NB4 (cell line): Measurements from ENCODE around the gene EZH2.

Experiments
- DNase-seq: peaks from one replicate; pipeline ENCODE4 v3.0.0; 2010; ENCODE audit warnings: low read depth
- H3K4me3 ChIP-seq: one replicate; pipeline ENCODE4 v1.5.1; 2011; ENCODE audit warnings: mild to moderate bottlenecking, low read depth, low read length, moderate library complexity
- MYC ChIP-seq: IDR thresholded peaks from 2 replicates; pipeline ENCODE4 v1.6.1; 2011; ENCODE audit warnings: low read depth, low read length
- POLR2A ChIP-seq: IDR thresholded peaks from 2 replicates; pipeline ENCODE4 v1.6.1; 2011; ENCODE audit warnings: mild to moderate bottlenecking; ENCODE audit not compliant: insufficient read length; ENCODE audit errors: extremely low read depth
- TF ChIP-seq, protein P1 (sequence below): IDR thresholded peaks from 2 replicates; pipeline ENCODE4 v1.6.1; 2011; ENCODE audit warnings: low read depth, low read length
- TF ChIP-seq, protein P2 (sequence below): IDR thresholded peaks from one replicate; pipeline ENCODE4 v1.5.1; 2012; ENCODE audit warnings: low read depth, low read length

Gene EZH2

DNA sequence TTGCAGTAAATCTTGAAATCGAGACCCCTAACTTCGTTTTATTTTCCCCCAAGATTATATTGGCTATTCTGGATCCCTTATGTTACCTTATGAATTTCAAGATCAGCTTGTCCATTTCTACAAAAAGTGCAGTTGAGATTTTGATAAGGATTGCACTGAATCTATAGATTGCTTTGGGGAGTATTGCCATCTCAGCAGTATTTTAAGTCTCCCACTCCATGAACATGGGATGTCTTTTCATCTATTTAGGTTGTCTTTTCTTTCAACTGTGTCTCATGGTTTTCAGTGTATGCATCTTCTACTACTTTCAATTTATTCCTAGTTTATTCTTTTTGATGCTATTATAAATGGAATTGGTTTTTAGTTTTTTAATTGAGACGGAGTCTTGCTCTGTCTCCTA lies 89.6 kb downstream of the EZH2 start:
- TF ChIP-seq, protein P1, sequence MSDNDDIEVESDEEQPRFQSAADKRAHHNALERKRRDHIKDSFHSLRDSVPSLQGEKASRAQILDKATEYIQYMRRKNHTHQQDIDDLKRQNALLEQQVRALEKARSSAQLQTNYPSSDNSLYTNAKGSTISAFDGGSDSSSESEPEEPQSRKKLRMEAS, result no peak
- no peak for TF ChIP-seq MYC
- TF ChIP-seq, protein P2, sequence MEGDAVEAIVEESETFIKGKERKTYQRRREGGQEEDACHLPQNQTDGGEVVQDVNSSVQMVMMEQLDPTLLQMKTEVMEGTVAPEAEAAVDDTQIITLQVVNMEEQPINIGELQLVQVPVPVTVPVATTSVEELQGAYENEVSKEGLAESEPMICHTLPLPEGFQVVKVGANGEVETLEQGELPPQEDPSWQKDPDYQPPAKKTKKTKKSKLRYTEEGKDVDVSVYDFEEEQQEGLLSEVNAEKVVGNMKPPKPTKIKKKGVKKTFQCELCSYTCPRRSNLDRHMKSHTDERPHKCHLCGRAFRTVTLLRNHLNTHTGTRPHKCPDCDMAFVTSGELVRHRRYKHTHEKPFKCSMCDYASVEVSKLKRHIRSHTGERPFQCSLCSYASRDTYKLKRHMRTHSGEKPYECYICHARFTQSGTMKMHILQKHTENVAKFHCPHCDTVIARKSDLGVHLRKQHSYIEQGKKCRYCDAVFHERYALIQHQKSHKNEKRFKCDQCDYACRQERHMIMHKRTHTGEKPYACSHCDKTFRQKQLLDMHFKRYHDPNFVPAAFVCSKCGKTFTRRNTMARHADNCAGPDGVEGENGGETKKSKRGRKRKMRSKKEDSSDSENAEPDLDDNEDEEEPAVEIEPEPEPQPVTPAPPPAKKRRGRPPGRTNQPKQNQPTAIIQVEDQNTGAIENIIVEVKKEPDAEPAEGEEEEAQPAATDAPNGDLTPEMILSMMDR, result no peak
- no peak for TF ChIP-seq POLR2A
- no peak overlapping the region for H3K4me3 ChIP-seq
- DNase-seq, result no peak

DNA sequence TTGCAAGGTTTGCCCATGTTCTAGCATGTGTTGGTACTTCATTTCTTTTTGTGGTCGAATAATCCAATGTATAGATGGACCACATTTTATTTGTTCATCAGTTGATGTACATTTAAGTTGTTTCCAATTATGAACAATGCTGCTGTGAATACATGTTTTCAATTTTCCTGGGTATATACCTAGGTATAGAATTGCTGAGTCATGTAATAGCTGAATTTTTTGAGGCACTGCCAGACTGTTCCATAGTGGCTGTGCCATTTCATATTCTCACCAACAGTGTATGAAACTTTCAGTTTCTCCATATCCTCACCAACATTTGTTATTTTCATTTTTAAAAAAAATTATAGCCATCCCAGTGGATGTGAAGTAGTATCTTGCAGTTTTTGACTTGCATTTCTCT lies 90.5 kb downstream of the EZH2 start:
- DNase-seq, result no peak
- TF ChIP-seq, protein P1, result no peak
- no peak for TF ChIP-seq MYC
- no peak for TF ChIP-seq POLR2A
- TF ChIP-seq, protein P2, result no peak
- H3K4me3 ChIP-seq, result no peak overlapping the region

DNA sequence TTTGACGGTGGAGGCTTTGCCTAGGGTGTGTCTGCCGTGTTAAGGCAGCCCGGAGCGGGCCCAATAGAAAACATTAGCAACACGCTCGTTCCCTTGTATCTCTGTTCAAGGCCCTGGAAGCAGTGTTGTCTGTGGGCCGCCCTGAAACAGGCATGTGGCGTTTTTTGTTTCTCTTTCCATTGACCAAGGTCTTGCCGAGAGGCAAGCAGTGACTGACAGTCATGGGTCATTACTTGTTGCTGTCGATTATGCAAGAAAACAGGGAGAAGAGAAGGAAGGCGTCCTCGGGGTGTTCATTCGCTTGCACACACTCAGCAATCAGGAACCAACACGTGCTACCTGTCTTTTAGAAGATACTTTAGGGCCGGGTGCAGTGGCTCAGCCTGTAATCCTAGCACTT lies 92.5 kb downstream of the EZH2 start:
- TF ChIP-seq POLR2A (no peak), MYC (no peak)
- TF ChIP-seq, protein P2, result no peak
- TF ChIP-seq, protein P1, result no peak
- no peak overlapping the region for H3K4me3 ChIP-seq
- DNase-seq, result no peak

DNA sequence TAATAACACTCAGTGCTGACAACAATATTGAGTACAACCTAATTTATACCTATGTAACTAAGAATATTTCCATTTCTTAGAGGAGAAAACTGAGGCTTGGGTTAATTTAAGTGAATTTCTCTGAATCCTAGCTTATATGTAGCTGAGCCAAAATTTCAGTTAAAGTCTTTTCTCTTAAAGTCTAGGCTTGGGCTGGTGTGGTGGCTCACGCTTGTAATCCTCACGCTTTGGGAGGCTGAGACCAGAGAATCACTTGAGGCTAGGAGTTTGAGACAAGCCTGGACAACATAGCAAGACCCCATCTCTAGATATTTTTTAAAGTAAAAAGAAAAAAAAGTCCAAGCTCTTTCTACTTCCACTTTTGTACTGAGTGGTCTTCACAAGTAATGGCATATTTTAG lies 93.2 kb downstream of the EZH2 start:
- no peak for TF ChIP-seq MYC
- TF ChIP-seq POLR2A, result no peak
- TF ChIP-seq, protein P2, result no peak
- TF ChIP-seq, protein P1, result no peak
- no peak overlapping the region for H3K4me3 ChIP-seq
- no peak for DNase-seq

DNA sequence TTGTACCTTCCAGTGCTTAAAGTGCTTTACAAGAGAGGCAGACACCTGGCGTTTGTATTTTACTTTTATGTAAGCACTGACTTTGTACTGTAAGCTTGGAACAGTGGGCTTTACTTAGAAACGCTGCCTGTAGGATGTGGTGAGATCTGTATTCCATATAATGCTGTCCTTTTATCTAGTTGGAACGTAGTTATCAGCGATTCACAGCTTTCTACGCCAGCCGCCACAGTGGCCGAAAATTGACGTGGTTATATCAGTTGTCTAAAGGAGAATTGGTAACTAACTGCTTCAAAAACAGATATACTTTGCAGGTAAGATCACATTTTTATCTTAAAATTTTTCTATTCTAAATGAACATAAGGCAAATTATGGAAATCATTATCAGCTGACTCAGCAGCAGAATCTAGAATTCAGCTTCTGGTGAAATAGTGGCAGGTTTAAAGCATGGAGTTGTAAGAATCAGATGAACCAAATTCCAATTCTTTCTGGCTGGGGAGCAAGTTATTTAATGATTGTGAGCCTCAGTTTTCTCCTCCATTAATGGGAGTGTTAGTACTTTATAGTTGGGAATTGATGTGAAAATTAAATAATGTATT lies 93.9 kb downstream of the EZH2 start:
- H3K4me3 ChIP-seq, result no peak overlapping the region
- TF ChIP-seq, protein P2, result no peak
- TF ChIP-seq MYC, result no peak
- TF ChIP-seq POLR2A, result no peak
- TF ChIP-seq, protein P1, result no peak
- no peak for DNase-seq

DNA sequence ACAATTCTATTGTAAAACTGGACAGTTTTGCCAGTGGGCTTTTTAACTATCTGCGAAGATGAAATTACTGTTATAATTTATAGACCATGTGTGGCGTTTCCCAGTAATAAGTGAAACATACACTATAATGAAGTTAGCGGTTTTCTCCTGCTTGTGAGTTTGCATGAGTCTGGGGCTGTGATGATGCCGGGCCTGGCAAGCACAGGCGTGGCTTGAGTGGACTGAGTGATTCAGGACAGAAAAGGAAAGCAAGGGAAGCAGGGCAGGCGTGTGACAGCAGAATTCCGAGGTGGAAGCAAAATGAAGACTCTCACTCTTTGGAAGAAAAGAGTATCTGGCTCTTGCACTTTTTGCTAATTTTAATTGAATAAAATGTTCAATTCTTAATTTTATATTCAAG lies 94.9 kb downstream of the EZH2 start:
- DNase-seq, result no peak
- TF ChIP-seq POLR2A, result no peak
- H3K4me3 ChIP-seq, result no peak overlapping the region
